Esophagus squamous epithelium (tissue), 5 donors: ENCODE results near the gene RFTN1. TPM values are rescaled to one million over a fixed set of nuclear protein-coding genes. Genes with fewer than 3 reads are reported as not detected.

Experiments used
- DNase-seq: peaks from one replicate; lab custom pipeline; 2025; lab: John Stamatoyannopoulos, UW
- H3K27ac ChIP-seq, 4 donors: fragments of 200-600 bp; sonication (generic); one replicate each; pipeline ENCODE4 v1.5.1; 2016 to 2019; ENCODE audit warnings: mild to moderate bottlenecking in 1 of 4
- H3K27me3 ChIP-seq, 4 donors: fragments of 200-600 bp; sonication (generic); 1 replicate in 3 of 4; 2 replicates in 1 of 4; pipeline versions ENCODE4 v1.5.1 to v1.6.0; 2017 to 2021; ENCODE audit warnings: antibody characterized with exemption in 1 of 4
- H3K36me3 ChIP-seq, 3 donors: fragments of 200-600 bp; sonication (generic); one replicate each; pipeline ENCODE4 v1.5.1; 2016 to 2019
- H3K4me1 ChIP-seq, 3 donors: fragments of 200-600 bp; sonication (generic); one replicate each; pipeline ENCODE4 v1.5.1; 2017 to 2019
- H3K4me3 ChIP-seq, 4 donors: fragments of 200-600 bp; sonication (generic); 1 replicate in 3 of 4; 2 replicates in 1 of 4; pipeline ENCODE4 v1.5.1; 2016 to 2019; ENCODE audit warnings: mild to moderate bottlenecking in 2 of 4, moderate library complexity in 1 of 4
- H3K9me3 ChIP-seq, 3 donors: fragments of 200-600 bp; sonication (generic); one replicate each; pipeline ENCODE4 v1.5.1; 2016 to 2019
- CTCF ChIP-seq, 6 experiments: fragments of 450-650 bp in 4 of 6; fragments of 200-600 bp in 2 of 6; sonication (generic) in 2 of 6; IDR thresholded peaks; one replicate each; pipeline ENCODE4 v1.5.1; 2016 to 2019; ENCODE audit warnings: antibody characterized with exemption in 6 of 6, mild to moderate bottlenecking in 4 of 6, moderate library complexity in 4 of 6
- POLR2A ChIP-seq, 4 donors: fragments of 450-650 bp; IDR thresholded peaks; one replicate each; pipeline ENCODE4 v1.6.1; 2017; ENCODE audit warnings: antibody characterized with exemption in 4 of 4, mild to moderate bottlenecking in 4 of 4, moderate library complexity in 3 of 4
- WGBS, 2 donors: methylation state at CpG; one replicate each; pipeline ENCODE4 v1.1.5; 2018; 5-methylcytosine and 5-hydroxymethylcytosine counted together
- intact Hi-C: fragments of 100-400 bp; cut with DNase I; formaldehyde crosslinking; loops from one replicate; pipeline ENCODE4 v1.15.0; 2022
- total RNA-seq, 4 donors: library from RNA; depleted of rRNA; stranded (reverse); fragments of >200 nt; gene quantifications; one replicate each; pipeline ENCODE4 v1.1.0, GENCODE V29; 2016
- donor health status: DM: yes; HTN: yes; CAD: no.

RFTN1 gene
- total RNA-seq, 4 donors from 2014 or later, result 5.0 to 22.7 (median 12.4) TPM

- Histone ChIP-seq H3K4me1 (peaks cover 4 to 40% (median 15%) of the 10 kb centered on the region in 3 donors), H3K36me3 (no peaks in the 10 kb centered on the region), H3K27me3 (no peaks in the 10 kb centered on the region), H3K27ac (peak overlapping the region in 1 of 4 donors; percentile 9), H3K9me3 (no peaks in the 10 kb centered on the region), H3K4me3 (no peak overlapping the region)
- 62 to 79% methylated on average over 4 of the region's 4 CpGs for WGBS, 2 donors
- no peak for TF ChIP-seq POLR2A (IDR thresholded peaks at IDR 0.05)
- no peak for TF ChIP-seq CTCF (IDR thresholded peaks at IDR 0.05)
- intact Hi-C loops, result no loop called here
- no peak for DNase-seq
Measured at GRCh38 chr3:16396202-16396601, 117.3 kb downstream of the RFTN1 start.

- Histone ChIP-seq H3K27ac (no peak overlapping the region), H3K9me3 (no peaks in the 10 kb centered on the region), H3K36me3 (no peaks in the 10 kb centered on the region), H3K4me1 (peaks cover 4 to 31% (median 9%) of the 10 kb centered on the region in 3 donors), H3K4me3 (no peak overlapping the region), H3K27me3 (no peaks in the 10 kb centered on the region)
- WGBS, 2 donors, result 51 to 64% methylated on average over 3 of the region's 3 CpGs
- intact Hi-C loops, result no loop called here
- DNase-seq, result no peak
- TF ChIP-seq POLR2A (IDR thresholded peaks at IDR 0.05) (no peak), CTCF (IDR thresholded peaks at IDR 0.05) (no peak)
Measured at GRCh38 chr3:16395212-16395611, 118.3 kb downstream of the RFTN1 start.

GRCh38 chr3:16394639-16395038 lies 118.9 kb downstream of the RFTN1 start:
- H3K36me3 ChIP-seq, result no peaks in the 10 kb centered on the region
- TF ChIP-seq POLR2A (IDR thresholded peaks at IDR 0.05) (no peak), CTCF (IDR thresholded peaks at IDR 0.05) (no peak)
- WGBS, 2 donors, result 56% methylated on average over 1 of the region's 1 CpG; no CpG with 5 or more reads in 1 of the 2 donors

GRCh38 chr3:16392717-16393116 lies 120.8 kb downstream of the RFTN1 start:
- Histone ChIP-seq H3K9me3 (no peaks in the 10 kb centered on the region), H3K4me3 (no peak overlapping the region), H3K4me1 (peaks cover 0 to 26% (median 3%) of the 10 kb centered on the region in 3 donors), H3K36me3 (no peaks in the 10 kb centered on the region), H3K27me3 (no peaks in the 10 kb centered on the region), H3K27ac (peak overlapping the region in 1 of 4 donors; percentile 42)
- intact Hi-C loops, result no loop called here
- no peak for TF ChIP-seq CTCF (IDR thresholded peaks at IDR 0.05)
- TF ChIP-seq POLR2A (IDR thresholded peaks at IDR 0.05), result no peak
- WGBS, 2 donors, result 50 to 57% methylated on average over 1 of the region's 1 CpG
- no peak for DNase-seq

More at GRCh38 chr3:16394639-16395038, 118.9 kb downstream of the RFTN1 start:
- no peak for DNase-seq
- intact Hi-C loops, result no loop called here
- H3K27me3 ChIP-seq, result no peaks in the 10 kb centered on the region
- peaks cover 2 to 25% (median 3%) of the 10 kb centered on the region in 3 donors for H3K4me1 ChIP-seq
- H3K9me3 ChIP-seq, result no peaks in the 10 kb centered on the region
- H3K4me3 ChIP-seq, result no peak overlapping the region
- H3K27ac ChIP-seq, result no peak overlapping the region

GRCh38 chr3:16392065-16392464 lies 121.4 kb downstream of the RFTN1 start:
- H3K36me3 ChIP-seq, result no peaks in the 10 kb centered on the region
- H3K27ac ChIP-seq, result peak overlapping the region in 3 of 4 donors; percentile 23 to 42 (median 34)
- 87% methylated on average over 1 of the region's 1 CpG for WGBS, 2 donors
- no peak overlapping the region for H3K4me3 ChIP-seq
- peaks cover 0 to 31% (median 3%) of the 10 kb centered on the region in 3 donors for H3K4me1 ChIP-seq
- no peak for DNase-seq
- intact Hi-C loops, result no loop called here
- no peaks in the 10 kb centered on the region for H3K9me3 ChIP-seq
- no peak for TF ChIP-seq POLR2A (IDR thresholded peaks at IDR 0.05)
- no peak for TF ChIP-seq CTCF (IDR thresholded peaks at IDR 0.05)
- no peaks in the 10 kb centered on the region for H3K27me3 ChIP-seq
